ENCODE results near the gene RGPD8.

GRCh38 chr2:112462178-112462577, 28.7 kb upstream of the RGPD8 start:
- TF ChIP-seq ZBTB21 (CRISPR knock-in tag; IDR thresholded peaks at IDR 0.05; ENCODE audit: borderline replicate concordance), result no peak
- no peak for TF ChIP-seq SMAD4 (CRISPR knock-in tag; IDR thresholded peaks at IDR 0.05)
- TF ChIP-seq KAT7 (CRISPR knock-in tag; IDR thresholded peaks at IDR 0.05; ENCODE audit: borderline replicate concordance), result no peak
- TF ChIP-seq, protein P1, sequence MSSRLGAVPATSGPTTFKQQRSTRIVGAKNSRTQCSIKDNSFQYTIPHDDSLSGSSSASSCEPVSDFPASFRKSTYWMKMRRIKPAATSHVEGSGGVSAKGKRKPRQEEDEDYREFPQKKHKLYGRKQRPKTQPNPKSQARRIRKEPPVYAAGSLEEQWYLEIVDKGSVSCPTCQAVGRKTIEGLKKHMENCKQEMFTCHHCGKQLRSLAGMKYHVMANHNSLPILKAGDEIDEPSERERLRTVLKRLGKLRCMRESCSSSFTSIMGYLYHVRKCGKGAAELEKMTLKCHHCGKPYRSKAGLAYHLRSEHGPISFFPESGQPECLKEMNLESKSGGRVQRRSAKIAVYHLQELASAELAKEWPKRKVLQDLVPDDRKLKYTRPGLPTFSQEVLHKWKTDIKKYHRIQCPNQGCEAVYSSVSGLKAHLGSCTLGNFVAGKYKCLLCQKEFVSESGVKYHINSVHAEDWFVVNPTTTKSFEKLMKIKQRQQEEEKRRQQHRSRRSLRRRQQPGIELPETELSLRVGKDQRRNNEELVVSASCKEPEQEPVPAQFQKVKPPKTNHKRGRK (CRISPR knock-in tag; IDR thresholded peaks at IDR 0.05; ENCODE audit: borderline replicate concordance), result no peak
- no peak for TF ChIP-seq NFYB (CRISPR knock-in tag; conservative IDR thresholded peaks at IDR 0.05; ENCODE audit: low read depth)
- no peak for TF ChIP-seq NR3C1 (CRISPR knock-in tag; conservative IDR thresholded peaks at IDR 0.05; ENCODE audit: low read depth)
- no peak for TF ChIP-seq TCF7 (CRISPR knock-in tag; IDR thresholded peaks at IDR 0.05; ENCODE audit: low read depth)
- TF ChIP-seq, protein P2, sequence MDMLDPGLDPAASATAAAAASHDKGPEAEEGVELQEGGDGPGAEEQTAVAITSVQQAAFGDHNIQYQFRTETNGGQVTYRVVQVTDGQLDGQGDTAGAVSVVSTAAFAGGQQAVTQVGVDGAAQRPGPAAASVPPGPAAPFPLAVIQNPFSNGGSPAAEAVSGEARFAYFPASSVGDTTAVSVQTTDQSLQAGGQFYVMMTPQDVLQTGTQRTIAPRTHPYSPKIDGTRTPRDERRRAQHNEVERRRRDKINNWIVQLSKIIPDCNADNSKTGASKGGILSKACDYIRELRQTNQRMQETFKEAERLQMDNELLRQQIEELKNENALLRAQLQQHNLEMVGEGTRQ (CRISPR knock-in tag; IDR thresholded peaks at IDR 0.05), result no peak
- no peak for TF ChIP-seq ATF1 (CRISPR knock-in tag; IDR thresholded peaks at IDR 0.05)
- no peak for TF ChIP-seq ZNF671 (CRISPR knock-in tag; IDR thresholded peaks at IDR 0.05)
- no peak for TF ChIP-seq CTCF (IDR thresholded peaks at IDR 0.05)
- TF ChIP-seq, protein P3, sequence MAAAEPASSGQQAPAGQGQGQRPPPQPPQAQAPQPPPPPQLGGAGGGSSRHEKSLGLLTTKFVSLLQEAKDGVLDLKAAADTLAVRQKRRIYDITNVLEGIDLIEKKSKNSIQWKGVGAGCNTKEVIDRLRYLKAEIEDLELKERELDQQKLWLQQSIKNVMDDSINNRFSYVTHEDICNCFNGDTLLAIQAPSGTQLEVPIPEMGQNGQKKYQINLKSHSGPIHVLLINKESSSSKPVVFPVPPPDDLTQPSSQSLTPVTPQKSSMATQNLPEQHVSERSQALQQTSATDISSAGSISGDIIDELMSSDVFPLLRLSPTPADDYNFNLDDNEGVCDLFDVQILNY (CRISPR knock-in tag; IDR thresholded peaks at IDR 0.05), result no peak
- TF ChIP-seq GABPB1 (CRISPR knock-in tag; IDR thresholded peaks at IDR 0.05), result no peak
- no peak for TF ChIP-seq MAX (CRISPR knock-in tag; IDR thresholded peaks at IDR 0.05)

All from WTC11 (cell line).